K562 (cell line): ENCODE measurements around the gene WDR62.

Experiments
- EZH2 ChIP-seq: IDR thresholded peaks from 2 replicates; pipeline ENCODE4 v1.6.1; 2012; ENCODE audit warnings: low read depth, mild to moderate bottlenecking, inconsistent platforms, low read length, borderline replicate concordance
- SREBF2 ChIP-seq: sonication (generic); formaldehyde crosslinking; IDR thresholded peaks from 2 replicates; pipeline ENCODE4 v1.4.0; 2020; ENCODE audit warnings: mild to moderate bottlenecking, missing genetic modification reagents

DNA sequence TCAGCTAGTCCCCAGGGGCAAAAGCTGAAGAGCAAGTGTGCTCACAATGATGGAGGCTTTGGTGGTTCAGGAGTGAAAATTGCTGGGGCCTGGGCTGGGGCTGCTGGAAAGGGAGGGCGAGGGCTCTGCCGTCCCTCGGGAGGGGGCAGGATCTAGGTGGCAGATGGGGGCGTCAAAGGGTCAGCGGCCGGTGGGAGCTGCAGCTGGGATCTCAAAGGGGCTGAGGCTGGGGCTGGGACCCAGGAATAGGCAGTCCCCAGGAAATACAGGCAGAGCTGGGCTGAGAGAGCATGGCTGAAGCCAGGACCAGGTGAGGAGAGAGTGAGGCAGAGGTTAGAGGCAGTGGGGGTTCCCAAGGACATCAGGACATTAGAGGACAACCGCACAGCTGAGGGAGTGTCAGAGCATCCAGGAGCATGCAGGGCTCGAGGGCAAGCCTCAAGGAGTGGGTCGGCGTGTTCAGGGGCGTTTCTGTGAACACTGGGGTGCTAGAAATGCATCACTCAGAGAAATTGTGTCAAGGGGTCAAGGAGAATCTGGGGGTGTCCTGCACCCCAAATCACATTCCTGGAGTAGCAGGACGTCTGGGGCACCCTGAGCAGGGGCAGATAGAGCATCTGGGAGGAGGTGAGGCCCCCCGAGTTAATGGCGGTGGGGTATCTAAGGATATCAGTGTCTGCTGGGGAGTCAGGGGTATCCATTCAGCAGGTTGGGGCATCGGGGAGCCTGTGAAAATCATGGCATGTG, 44.9 kb upstream of the WDR62 start:
- TF ChIP-seq EZH2, result no peak
- no peak for TF ChIP-seq SREBF2 (CRISPR knock-in tag)
